ES-I3 (cell line): ENCODE results near the gene TNFRSF14.

Experiments
- H3K36me3 ChIP-seq: 2 replicates; pipeline ENCODE4 v1.6.1; 2013; ENCODE audit warnings: mild to moderate bottlenecking, low read length, control low read depth, moderate library complexity; ENCODE audit not compliant: insufficient read depth
- H3K4me1 ChIP-seq: 2 replicates; pipeline ENCODE4 v1.6.1; 2013; ENCODE audit warnings: mild to moderate bottlenecking, control low read depth, low read length; ENCODE audit not compliant: insufficient read depth
- H3K9ac ChIP-seq: 2 replicates; pipeline ENCODE4 v1.6.1; 2013; ENCODE audit warnings: low read depth, mild to moderate bottlenecking, low read length, moderate library complexity
- H3K9me3 ChIP-seq: 2 replicates; pipeline ENCODE4 v1.6.1; 2013; ENCODE audit warnings: mild to moderate bottlenecking, low read length, moderate library complexity; ENCODE audit not compliant: control insufficient read depth, insufficient read depth

The TNFRSF14 gene

DNA sequence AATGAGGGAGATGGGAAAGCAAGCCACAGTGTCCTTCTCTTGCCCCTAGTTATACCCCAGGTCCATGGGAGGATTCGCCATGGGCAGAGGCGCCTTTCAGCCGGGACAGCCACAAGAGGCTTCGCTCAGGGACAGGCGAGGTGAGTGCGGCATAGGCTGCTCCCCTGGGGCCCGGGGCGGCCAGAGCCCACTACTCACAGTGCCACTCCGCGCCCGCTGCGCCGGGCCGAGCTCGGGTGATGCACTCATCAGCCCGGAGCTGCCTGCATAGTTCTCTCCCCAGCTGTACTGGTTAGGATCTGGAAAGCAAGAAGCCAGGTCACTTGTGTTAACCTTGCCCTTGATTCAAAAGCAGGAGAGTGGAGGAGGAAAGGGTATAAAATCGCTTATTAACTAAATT, 38.2 kb upstream of the TNFRSF14 start:
- Histone ChIP-seq H3K9me3 (no peaks in the 10 kb centered on the region), H3K9ac (no peak overlapping the region), H3K4me1 (no peaks in the 10 kb centered on the region), H3K36me3 (peaks cover 5% of the 10 kb centered on the region)

DNA sequence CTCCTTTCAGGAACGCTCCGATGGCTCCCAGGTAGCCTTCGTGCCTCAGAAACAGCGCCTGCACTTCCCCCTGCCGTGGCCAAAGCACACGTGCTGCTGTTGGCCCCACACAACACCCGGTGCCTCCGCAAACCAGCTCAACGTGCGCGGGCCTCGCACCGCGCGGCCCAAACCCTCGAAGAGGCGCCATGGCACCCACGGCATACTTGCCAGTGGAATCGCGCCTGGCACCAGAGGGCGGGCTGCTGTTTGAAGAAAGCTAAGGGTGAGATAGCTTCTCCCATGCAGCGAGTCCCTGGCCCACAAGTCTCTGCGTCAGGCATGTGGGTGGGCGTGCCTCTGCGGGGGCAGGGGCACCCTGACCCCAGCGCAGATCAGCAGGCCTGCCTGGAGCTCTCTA, 37.6 kb upstream of the TNFRSF14 start:
- no peaks in the 10 kb centered on the region for H3K9me3 ChIP-seq
- H3K9ac ChIP-seq = no peak overlapping the region
- H3K36me3 ChIP-seq = peaks cover 5% of the 10 kb centered on the region
- no peaks in the 10 kb centered on the region for H3K4me1 ChIP-seq

DNA sequence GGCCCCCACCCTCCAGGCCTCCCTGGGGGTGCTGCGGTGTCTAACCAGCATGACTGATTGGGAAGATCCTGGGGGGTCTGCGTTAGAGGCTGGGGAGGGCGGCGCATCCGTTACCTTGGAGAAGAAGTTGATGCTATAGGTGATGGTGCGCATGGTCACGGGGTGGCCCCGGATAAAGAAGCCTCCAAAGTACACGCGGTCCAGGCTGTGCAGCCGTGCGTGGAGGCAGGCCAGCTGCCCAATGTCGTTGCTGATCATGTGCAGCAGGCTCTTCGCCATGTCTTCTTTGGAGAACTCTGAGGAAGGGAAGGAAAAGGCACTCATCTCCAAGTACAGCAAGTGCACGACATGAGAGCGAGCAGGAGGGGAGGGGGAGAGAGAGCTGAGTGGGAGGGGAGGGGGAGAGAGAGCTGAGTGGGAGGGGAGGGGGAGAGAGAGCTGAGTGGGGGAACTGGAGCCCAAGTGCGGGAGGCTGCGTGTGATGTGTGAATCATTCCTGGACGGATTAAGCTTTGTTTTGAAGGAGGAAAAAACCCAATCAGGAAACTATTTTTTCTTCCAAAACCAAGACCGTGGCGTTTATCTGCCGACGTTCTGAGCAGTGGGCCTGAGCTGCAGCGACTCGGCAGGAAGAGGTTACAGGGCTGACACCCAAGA, 37.0 kb upstream of the TNFRSF14 start:
- Histone ChIP-seq H3K9ac (no peak overlapping the region), H3K4me1 (no peaks in the 10 kb centered on the region), H3K36me3 (peaks cover 5% of the 10 kb centered on the region), H3K9me3 (no peaks in the 10 kb centered on the region)

DNA sequence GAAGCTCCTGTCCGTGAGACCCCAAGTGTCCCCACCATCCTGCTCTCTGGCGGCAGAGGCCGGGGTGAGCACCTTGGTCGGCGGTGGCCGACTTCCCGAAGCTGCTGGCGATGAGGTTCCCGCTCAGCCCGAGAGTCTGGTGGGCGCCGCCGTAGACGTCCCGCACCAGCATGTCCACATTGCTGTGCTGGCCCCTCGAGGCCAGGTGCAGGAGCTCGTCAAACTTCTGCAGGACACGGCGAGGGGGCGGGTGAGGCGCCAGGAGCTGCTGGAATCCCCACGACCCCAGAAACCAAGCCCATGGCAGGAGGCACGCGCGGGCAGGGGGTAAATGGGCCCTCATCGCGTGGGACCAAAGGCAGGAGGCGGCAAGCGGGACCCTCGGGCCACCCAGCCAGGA, 36.4 kb upstream of the TNFRSF14 start:
- no peaks in the 10 kb centered on the region for H3K4me1 ChIP-seq
- no peaks in the 10 kb centered on the region for H3K9me3 ChIP-seq
- H3K9ac ChIP-seq = no peak overlapping the region
- H3K36me3 ChIP-seq = peaks cover 5% of the 10 kb centered on the region

GRCh38 chr1:2520206-2520605, 36.0 kb upstream of the TNFRSF14 start:
- Histone ChIP-seq H3K4me1 (peaks cover 2% of the 10 kb centered on the region; the same call in 1 of the 2 replicates), H3K36me3 (peaks cover 5% of the 10 kb centered on the region), H3K9ac (no peak overlapping the region), H3K9me3 (no peaks in the 10 kb centered on the region)

- Histone ChIP-seq H3K4me1 (peaks cover 6% of the 10 kb centered on the region; the same call in 1 of the 2 replicates), H3K9me3 (no peaks in the 10 kb centered on the region), H3K9ac (no peak overlapping the region), H3K36me3 (peaks cover 5% of the 10 kb centered on the region)
Observed at GRCh38 chr1:2520806-2521205, 35.4 kb upstream of the TNFRSF14 start.

- peaks cover 5% of the 10 kb centered on the region for H3K36me3 ChIP-seq
- no peaks in the 10 kb centered on the region for H3K9me3 ChIP-seq
- no peak overlapping the region for H3K9ac ChIP-seq
- H3K4me1 ChIP-seq = peaks cover 10% of the 10 kb centered on the region; the same call in 1 of the 2 replicates
Observed at GRCh38 chr1:2522230-2522629, 33.9 kb upstream of the TNFRSF14 start.

GRCh38 chr1:2523191-2523890, 32.8 kb upstream of the TNFRSF14 start:
- H3K9ac ChIP-seq = no peak overlapping the region
- H3K4me1 ChIP-seq = peaks cover 11% of the 10 kb centered on the region; the same call in 1 of the 2 replicates
- H3K36me3 ChIP-seq = peaks cover 5% of the 10 kb centered on the region
- no peaks in the 10 kb centered on the region for H3K9me3 ChIP-seq

GRCh38 chr1:2523891-2524609, 32.1 kb upstream of the TNFRSF14 start:
- Histone ChIP-seq H3K4me1 (peaks cover 17% of the 10 kb centered on the region; the same call in 1 of the 2 replicates), H3K9me3 (no peaks in the 10 kb centered on the region), H3K9ac (no peak overlapping the region), H3K36me3 (peaks cover 5% of the 10 kb centered on the region)

GRCh38 chr1:2525572-2525919, 30.6 kb upstream of the TNFRSF14 start:
- Histone ChIP-seq H3K9ac (peak overlapping the region; percentile 97), H3K9me3 (no peaks in the 10 kb centered on the region), H3K4me1 (peaks cover 17% of the 10 kb centered on the region; the same call in 1 of the 2 replicates), H3K36me3 (peaks cover 5% of the 10 kb centered on the region)

DNA sequence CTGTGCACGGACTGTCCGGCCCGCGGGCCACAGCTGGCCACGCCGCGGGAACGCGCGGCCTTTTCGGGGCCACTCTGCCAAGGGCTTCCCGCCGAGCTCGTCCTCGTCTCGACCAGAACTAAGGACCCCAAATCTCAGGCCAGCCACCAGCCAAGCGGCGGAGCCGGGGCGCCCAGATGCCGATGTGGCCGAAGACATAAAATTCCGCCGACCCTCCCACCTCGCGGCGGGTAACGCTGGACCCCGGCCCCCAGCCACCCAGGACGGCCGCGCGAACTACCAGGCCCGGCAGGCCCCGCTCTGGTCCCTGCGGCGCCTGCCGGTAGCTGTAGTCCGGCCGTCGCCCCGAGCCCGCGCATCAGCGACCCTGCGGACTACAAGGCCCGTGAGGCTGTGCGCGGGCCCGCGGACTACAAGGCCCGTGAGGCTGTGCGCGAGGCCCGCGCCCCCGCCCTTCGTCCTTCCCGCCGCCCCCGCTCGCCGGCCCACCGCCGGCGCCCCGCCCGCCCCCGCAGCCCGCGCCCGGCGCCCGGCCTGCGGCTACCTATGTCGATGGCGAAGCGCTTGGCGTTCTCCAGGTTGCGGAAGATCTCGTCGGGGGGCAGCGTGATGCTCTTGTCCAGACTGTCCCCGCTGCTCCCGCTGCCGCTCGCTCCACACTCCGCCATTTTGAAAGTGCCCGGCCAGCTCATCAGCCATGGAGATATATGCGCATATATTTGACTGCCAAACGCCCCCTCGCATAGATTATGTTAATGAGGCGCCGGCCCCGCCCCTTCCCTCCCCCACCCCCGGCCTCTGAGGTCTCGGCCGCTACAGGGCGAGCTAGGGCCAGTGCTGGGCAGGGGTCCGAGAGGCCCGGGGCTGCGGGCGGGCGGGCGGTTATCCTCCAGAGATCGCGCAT, 30.0 kb upstream of the TNFRSF14 start, which contains the start of gene PANK4:
PANK4 (minus strand) TSS at position 677 of the 904 bp plus-strand sequence; CDS start at position 668, 9 bp downstream.
- H3K36me3 ChIP-seq = no peaks in the 10 kb centered on the region
- H3K9ac ChIP-seq = peak within 1 kb of the TSS; percentile 97
- H3K4me1 ChIP-seq = peaks cover 17% of the 10 kb centered on the region; the same call in 1 of the 2 replicates
- no peaks in the 10 kb centered on the region for H3K9me3 ChIP-seq

DNA sequence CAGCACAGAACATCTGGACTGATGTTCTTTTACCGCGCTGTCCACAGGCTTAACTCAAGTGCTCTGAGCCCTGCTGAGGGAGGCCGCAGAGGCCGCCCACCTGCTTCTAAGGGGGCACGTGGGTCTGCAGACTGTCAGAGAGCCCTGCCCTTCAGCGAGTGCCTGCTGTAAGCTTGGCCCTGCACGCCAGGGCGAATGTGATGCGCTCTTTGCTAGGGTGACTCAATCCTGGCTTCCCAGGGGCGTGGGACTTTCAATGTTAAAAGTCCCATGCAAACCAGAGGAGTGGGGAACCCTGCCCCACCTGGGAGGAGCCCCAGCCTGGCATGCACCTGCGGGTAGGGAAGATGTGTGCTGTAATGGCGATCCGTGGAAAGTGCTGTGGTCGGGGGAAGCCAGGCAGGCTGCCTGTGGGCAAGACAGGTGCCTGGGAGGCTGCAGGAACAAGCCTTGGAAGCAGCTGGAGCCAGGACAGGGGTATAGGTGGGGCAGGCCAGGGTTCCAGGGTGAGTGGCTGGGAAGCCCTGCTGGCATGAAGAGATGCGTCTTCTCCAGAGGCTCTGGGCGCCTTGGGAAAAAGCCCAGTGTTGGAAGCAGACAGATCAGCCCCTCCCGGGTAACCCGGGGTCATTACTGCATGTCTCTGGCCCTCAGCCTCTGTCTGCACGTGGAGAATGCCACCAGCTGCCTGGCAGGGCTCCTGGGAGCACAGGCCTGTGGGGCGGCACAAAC, 29.2 kb upstream of the TNFRSF14 start:
- no peaks in the 10 kb centered on the region for H3K9me3 ChIP-seq
- H3K9ac ChIP-seq = no peak overlapping the region
- H3K36me3 ChIP-seq = no peaks in the 10 kb centered on the region
- peaks cover 17% of the 10 kb centered on the region; the same call in 1 of the 2 replicates for H3K4me1 ChIP-seq

DNA sequence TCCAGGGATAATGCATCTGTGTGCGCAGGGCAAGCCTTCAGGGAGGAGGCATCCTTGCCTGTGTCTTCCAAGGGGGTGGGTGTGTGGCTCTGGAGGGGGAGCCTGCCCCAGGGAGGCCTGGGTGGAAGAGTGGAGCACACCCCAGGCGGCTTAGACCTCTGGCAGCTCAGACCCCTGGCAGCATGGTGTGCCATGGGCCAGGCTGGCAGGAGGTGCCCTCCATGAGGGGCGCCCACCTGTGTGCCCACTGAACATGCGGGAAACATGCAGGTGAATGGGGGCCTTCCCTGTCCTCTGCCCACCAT, 28.7 kb upstream of the TNFRSF14 start:
- no peak overlapping the region for H3K9ac ChIP-seq
- H3K9me3 ChIP-seq = no peaks in the 10 kb centered on the region
- no peaks in the 10 kb centered on the region for H3K36me3 ChIP-seq
- peaks cover 17% of the 10 kb centered on the region; the same call in 1 of the 2 replicates for H3K4me1 ChIP-seq
